HS-5 (cell line): Measurements from ENCODE around the gene SLC1A7.

Experiments used
- DNase-seq: peaks from one replicate; pipeline ENCODE4 v3.0.0-alpha.2; 2012; ENCODE audit warnings: low read depth

SLC1A7 gene

DNA sequence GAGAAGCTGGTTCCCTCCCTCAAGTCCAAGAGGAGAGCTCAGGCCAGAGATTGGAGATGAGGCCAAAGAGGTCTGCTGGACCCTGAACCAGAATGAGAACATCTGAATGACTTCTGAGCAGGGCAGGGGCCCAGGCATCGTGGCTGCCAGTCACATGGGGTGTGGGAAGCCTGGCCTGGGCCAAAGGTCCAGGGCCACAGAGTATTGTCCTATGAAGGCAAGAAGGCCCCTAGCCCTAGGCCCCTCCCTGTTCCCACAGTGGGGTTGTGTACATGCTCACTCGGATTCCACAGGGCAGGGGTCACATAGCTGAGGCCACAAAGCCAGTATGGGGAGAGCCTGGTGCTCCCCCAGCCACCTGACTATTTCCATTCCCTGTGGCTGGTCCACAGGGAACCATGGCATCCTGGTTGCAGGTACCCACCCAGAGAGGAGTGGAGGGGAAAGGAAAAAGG, 18.5 kb upstream of the SLC1A7 start:
- DNase-seq = no peak

DNA sequence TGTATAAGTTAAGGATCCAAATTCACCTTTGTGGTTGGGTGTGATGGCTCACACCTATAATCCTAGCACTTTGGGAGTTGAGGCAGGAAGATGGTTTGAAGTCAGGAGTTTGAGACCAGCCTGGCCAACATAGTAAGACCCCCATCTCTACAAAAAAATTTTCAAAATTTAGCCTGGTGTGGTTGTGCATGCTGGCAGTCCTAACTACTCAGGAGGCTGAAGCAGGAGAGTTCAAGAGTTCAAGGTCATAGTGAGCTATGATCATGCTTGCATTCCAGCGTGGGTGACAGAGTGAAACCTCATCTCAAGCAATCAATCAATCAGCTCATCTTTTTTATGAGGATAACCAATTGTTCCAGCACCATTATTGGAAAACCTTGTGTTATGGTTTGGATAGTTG, 16.5 kb upstream of the SLC1A7 start:
- DNase-seq = no peak

DNA sequence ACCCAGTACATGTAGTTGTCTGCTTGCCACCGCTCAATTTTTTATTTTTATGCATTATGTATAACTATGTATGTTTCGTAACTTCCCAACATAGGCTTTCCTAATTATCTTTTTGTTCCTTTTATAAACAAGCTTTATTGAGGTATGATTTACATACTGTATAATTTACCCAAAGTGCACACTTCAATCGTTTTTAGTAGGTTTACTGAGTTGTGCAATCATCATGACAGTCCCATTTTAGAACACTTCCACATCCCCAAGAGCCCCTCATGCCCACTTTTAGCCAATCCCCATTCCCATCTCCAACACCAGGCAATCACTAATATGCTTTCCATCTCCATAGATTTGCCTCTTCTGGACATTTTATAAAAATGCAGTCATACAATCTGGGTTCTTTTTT, 14.3 kb upstream of the SLC1A7 start:
- no peak for DNase-seq

DNA sequence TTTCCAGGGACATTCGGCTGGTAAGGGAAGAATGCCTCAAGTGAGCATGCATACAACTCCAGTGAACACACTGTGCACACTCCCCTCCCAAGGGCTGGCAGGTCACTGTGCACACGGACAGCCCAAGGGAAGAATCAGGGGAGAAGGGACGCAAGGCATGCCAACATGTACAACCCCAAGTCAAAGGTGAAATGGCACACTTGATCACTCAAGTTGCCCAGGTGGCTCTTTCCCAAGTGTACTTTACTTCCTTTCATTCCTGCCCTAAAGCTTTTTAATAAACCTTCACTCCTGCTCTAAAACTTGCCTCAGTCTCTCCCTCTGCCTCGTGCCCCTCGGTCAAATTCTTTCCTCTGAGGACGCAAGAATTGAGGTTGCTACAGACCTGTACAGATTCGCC, 13.5 kb upstream of the SLC1A7 start:
- no peak for DNase-seq

DNA sequence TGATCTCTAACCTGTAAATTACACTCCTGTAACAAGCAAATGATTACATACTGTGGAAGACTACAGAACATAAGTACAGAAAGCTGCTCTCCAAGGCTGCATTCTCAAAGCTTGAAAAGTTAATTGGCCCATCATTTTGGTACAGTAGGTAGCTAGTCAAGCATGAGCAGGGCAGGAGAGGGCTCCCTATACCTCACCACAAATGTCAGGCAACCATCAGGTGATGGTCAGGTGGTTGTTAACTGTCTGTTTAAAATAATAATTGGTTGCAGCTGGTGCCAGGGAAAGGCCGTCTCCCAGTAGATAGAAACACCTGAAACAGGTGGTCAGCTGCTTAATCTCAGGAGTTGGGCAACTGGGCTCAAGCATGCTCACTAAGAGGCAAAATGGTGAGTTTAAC, 13.1 kb upstream of the SLC1A7 start:
- no peak for DNase-seq

DNA sequence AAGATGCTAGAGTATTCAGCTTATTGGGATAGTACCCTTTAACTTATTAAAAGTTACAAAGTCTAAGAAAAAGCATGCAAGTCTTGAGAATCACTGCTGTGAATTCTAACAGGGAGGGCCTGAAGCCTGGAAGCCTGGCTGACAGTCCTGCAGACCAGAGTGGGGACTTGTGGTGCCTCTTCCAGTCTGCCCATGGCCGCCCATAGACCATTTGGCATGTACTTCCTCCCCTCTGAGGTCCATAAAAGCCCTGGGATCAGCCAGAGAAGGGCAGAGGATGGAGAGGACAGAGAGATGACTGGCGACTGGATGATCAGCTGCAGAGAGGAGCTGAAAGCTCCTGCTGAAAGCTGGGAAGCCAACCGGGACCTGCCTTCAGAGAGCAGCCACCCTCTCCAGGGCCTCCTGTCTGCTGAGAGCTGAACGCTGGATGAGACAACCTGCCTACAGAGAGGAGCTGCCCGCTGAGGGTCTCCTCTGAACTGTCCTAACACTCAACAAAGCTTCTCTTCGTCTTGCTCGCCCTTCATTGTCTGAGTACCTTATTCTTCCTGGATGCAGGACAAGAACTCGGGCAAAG, 12.5 kb upstream of the SLC1A7 start:
- no peak for DNase-seq

DNA sequence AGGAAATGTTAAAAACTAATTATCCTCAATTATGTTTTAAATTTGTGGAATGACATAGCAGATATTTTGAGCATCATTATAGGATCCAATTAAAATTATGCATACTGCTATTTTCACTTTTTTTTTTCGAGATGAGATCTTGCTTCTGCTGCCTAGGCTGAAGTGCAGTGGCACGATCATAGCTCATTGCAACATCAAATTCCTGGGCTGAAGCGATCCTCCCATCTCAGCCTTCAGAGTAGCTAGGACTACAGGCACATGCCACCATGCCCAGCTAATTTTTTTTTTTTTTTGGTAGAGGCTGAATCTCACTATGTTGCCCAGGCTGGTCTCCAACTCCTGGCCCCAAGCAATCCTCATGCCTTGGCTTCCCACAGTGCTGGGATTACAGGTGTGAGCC, 11.3 kb upstream of the SLC1A7 start:
- no peak for DNase-seq

DNA sequence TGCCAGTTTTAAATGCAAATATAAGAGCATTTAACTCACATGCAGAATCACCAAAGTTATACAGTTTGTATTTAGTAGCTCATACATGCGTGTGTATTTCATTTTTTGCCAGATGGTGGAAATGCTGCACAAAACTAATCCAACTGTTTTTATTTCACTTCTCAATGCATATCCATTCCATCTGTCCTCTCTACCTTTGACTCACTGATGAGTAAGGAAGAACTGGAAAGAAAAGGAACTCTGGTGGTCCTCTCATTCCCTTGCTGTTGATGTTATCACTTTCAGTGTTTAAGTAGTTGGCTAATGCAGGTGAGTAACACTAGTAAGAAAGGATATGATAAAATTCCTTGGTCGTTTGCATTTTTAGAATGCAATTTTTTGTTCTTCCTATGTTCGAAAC, 5.7 kb upstream of the SLC1A7 start:
- DNase-seq = peak; percentile 85

DNA sequence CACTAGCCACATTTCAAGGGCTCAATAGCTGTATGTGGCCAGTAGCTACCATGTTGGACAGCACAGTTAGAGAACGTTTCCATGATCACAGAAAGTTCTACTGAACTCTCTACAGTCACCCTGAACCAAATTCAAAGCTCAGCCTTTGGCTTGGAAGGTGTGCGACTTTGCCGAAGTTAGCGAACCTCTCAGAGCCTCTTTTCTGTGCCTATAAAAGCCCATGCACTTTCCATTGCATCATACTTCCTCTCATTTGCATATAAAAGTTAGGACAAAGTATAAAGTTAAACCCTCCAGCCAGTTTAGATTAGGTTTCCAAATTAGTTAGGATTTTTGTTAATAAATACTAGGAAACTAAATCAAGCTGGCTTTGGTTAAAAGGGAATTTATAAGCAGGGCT, 4.7 kb upstream of the SLC1A7 start:
- DNase-seq = no peak

DNA sequence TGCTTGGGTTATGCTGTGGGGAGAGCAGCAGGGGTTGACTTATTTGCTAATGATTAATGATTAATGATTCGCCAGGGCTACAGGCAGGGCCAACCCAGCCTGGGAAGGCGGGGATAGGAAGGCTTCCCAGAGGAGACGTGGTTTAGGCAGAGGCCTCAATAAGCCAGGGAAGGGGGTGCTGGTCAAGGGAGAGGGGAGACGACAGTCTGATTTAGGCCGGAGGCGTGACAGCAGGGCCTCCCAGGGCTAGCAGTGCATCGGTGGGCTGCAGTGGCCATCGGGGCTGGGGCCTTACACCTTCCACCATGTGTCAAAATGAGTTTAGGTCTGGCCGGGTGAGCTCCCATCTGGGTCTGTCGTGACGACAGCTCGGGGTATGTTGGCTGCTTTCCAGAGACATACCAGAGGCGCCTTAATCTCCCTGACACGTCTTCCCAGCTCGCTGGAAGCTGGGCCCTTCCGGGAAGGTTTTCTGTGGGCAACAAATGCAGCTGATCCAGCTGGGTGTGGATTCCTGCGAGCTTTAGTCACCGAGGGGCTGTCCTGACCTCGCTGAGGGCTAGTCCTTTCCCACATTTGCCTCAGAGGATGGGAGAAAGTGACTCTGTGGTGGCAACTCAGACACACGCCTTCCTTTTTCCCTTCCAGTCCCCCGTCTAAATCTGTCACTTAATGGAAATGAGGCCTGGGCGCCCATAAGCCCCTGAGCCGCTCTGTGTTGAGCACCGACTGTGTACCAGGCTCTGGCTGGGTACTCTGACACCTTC, 3.7 kb upstream of the SLC1A7 start:
- peak; percentile 99 for DNase-seq

DNA sequence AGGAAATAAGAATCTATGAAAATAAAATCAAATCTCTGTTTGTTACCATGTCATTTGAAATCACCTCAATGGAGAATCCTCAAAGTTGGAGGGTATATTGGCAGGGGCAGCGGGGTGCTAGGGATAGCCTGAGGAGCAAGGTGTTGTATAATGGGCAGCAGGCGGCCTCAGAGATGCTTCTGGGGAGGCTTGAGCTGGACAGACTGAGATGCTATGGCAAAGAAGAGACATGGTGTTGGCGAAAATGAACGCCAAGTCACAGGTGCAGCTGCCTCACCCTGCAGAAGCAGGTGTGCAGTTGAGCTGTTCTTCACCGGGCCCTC, 3.1 kb upstream of the SLC1A7 start:
- DNase-seq = no peak

DNA sequence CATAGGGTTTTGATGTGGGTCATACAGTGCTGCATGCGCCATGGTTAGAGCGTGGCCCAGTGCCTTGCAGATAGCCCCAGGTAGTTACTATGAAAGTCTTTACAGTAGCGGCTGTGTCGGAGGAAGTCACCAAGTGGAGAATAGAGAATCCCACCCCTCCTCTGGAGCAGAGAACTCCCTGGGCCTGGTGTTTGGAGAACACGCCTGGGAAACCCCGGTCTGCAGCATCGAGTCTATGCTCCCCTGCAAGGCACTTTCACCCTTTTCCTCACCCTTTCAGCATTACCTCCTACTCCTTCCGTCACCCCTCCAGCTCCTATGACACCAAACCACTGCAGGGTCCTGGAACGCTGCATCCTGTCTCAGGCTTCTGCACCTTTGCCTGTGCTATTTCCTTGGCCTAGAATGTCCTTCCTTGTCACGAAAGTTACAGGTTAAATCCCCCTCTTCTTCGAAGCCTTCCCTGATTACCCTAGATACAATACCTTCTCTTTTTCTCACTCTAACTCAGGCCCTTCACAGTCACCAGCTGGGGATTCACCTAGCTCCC, 2.7 kb upstream of the SLC1A7 start:
- no peak for DNase-seq

DNA sequence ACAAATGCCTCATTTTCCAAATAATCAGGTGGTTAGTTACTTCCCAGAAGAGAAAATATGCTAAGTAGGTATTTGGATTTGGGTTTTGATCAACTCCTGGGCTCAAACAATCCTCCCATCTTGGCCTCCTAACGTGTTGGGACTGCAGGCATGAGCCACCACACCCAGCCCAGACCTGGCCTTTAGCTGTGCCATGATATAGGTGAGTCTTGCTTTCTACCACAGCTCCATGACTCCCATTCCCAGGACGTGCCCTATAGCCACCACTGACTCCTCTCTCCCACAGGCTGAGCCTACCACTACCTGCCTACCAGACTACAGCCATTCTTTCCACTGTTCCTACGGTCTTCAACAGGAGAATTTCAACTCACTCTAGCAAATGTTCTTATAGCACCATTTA, 1.8 kb upstream of the SLC1A7 start:
- DNase-seq = no peak

DNA sequence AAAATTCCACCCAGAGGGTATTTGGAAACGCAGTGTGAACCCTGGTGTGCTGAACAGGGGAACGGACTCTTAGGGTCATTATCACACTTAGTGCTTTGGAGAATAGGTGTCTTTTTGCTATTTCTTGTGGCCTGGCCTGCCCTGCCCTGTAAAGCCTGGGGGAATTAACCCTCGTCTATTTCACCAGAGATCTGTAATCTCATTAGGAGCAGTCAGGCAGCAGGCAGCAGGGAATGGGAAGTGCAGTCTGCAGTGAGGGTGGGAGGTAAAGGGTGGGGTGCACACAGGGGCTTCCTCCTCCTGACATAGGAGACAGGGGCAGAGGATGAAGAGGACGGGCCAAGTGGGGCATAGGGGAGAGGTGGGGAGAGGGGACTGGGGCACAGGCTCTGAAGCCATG, 1.1 kb upstream of the SLC1A7 start:
- DNase-seq = no peak

DNA sequence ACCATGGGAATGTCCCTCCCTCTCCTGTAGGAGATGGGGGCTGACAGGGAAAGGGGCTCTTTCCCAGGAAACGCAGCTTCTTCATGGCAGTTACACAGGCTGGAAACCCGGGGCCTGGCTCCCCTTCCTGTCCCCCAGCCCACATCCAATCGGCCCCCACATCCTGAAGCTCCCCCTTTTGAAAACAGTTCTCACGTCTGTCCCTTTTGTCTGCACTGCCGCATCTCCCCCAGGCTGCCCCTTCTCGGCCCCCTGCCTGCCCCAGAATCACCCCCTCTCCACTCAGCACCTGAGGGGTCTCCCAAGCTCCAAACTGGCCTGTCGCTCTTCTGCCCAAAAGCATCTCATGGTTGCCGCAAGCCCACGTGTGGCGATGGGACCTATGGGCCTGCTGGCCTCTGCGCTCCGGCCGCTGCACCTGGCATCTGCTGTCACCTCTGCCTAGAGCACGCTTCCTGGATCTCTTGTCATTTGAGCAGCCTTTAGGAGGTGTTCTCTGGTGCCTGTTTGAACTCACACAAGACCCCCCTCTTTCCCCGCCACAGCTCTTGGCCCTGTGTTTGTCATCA, 867 bp downstream of the SLC1A7 start:
- no peak for DNase-seq

DNA sequence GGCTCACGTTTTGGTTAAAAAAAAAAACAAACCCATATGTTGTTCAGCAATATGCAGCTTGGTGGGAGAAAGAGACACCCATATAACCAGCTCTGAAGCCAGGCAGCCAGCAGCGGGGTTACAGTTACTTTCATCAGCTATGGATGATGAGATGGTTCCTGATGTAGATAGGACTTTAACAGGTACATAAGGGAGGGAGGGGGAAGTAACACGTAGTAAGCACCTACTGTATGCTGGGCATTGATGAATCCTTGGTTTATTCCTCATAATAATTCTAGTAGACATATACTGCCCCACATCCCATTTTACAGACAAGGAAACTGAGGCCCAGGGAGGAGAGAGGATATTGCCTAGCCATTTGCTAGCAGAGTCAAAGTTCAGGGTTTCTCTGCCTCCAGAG, 2.0 kb downstream of the SLC1A7 start:
- DNase-seq = no peak

DNA sequence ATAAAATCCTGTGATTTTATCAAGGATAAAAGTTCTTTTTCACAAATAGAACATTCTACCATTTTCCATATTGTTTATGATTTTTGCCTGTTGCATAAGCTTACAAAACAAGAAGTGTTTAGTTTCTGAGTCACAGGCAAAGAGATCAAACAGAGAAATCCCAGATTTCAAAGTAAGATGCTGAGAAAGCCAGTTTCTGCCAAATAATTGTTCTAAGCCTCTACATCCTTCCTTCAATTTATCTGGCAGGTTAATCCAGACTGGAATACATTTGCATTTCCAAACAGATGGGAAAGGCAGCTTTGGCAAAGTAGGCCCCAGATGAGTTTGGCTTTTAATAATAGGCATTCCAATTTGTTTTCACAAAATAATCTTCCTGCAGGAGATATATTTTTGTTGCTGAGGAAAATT, 2.5 kb downstream of the SLC1A7 start:
- DNase-seq = no peak

DNA sequence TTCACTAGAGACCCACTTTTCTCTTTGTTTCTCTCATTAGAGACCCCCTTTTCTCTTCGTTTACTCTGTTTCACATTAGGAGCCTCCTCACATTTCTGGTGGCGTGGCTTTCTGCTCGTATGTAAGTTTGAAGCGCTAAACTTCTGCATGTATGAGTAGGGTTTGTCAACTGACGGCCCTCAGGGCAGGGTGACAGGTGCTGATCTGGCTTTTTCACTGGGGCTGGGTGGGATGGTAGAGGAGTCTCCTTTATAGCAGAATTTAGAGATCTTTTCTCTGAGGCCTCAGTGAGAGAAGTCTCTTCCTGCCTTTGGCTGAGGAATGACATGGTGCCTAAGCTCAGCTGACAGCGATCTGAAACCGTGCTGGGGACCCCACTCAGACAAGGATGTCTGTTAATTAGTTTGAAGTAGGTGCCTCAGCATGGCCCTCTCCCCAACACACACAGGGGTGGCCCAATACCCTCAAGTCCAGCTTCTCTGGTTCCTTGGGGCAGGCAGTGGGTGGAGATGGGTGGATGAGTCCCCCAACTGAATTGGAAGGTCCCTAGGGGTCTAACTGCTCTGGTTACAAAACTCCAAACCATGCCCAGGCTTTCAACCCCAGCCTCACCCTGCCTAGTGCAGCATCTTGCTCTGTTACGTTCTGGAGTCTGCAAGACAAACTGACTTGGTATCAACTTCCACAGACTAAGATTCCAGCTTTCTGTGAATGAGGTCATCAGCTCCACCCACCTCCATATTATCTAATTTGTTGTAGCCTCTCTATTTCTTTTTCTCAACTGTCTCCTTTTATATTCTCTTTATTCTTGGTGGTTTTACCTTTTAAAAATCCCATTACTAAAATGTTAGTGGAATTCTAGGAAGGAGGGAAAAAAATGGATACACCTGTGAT, 3.2 kb downstream of the SLC1A7 start:
- no peak for DNase-seq

DNA sequence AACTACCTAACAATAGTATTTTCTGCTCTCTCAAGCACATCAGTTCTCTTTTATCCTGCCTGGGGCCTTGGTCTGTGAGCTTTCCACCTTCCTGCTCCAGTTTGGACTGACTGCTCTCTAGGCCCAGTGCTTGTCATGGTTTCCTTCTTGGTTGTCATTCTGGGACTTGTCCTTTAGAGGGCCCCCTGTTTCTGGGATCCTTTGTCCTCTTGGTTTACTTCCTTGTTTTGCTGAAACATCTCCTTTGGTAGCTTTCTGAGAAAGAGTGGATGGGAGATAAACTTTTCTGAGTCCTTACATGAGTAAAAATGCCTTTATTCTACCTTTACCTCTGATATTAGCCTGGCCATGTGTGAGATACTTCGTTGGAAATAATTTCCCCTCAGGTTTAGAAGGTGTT, 4.7 kb downstream of the SLC1A7 start:
- no peak for DNase-seq

DNA sequence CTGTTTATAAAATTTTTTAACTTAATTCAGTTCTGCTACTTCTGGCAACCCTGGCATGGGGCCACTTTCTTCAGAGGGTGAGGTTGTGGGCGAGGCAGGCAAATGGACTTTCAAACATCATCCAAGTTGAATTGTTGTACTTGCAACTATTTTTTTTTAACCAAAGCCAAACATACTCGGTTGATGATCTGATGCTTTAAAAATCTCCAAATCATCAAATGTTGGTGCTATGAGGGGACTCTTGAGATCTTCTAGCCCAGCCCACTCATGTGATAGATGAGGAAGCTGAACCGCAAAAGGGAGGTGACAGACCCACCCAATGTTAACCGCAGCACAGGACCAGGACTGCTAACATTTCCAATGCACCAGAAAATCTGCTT, 6.7 kb downstream of the SLC1A7 start:
- DNase-seq = peak; percentile 86

DNA sequence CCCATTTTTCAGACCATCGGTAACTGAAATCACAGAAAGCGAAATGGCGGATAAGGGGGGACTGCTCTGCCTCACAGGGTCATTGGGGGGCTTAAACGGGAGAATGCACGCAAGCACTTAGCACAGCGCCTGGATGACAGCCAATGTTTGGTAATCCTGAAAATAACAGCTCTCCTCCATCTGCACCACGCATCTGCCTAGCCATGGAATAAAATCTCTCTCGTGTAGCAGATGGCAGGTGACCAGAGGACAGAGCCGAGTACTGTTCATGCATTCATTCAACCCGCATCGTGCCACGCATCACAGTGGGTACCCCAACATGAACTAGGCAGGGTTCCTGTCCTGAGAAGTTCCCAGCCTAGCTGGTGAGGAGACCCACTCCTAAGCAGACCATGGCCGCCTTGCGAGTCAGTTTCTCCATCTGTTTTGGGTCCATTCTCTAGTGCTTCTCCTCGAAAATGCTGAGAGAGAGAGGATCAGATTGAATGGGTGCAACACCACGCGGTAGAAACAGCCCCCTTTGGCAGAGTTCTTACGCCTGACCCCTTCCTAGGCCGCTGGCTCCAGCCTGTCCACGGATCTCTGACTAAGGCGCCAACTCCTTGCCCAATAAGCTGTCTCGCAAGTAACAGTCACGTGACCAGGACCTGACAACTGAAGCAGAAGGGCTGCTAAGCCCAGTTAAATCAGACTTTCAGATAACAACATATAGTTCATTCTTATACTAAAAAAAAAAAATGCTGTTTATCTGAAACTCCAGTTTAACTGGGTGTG, 7.3 kb downstream of the SLC1A7 start:
- DNase-seq = no peak

DNA sequence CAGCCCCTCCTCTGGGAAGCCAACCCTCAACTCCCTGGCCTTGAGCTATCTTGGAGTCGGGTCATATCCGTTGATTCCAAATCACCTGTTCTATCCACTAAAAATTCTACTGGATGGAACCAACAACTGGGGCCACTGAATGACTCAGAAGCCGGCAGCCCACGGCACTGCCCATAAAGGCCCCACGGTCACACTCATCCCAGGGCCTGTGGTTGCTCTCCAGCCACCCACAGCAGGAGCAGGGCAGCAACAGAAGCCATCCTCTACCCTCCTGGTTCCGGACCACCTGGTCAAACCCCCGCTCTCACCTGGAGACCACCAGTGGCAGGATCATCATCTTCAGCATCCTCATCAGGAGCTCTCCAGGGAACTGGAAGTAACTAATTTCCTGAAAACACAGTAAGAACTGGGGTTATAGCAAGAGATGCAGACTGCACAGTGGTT, 8.4 kb downstream of the SLC1A7 start:
- DNase-seq = no peak
